GM21737 (cell line): ENCODE measurements around the gene SCGB2A2.

Experiments used
- ATAC-seq: cut with Tn5 transposase; IDR thresholded peaks from one replicate; pipeline ENCODE4 v1.9.1; 2021; ENCODE audit warnings: mild to moderate bottlenecking, moderate library complexity; ENCODE audit not compliant: unreplicated experiment

The SCGB2A2 gene

GRCh38 chr11:62269654-62270278 lies at the start of gene SCGB2A2:
TSS of gene SCGB2A2 (plus strand) at chr11:62270158. CDS start at chr11:62270217, 59 bp downstream.
- no peak for ATAC-seq

DNA sequence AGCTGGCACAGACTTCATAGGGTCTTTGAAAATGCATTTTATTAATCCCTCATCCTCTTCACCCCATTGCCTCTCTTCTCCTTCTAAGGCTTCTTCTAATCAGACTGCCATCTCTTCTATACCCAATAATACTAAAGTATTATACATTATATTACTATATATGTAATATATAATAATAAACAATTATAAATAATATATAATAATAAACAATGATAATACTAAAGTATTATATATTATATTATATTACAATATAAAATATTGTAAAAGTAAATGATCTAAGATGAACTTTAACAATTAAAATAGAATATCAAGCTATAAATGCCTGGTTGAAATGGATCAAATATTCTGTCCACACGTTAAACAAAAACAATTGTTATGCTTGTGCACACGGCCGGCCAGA lies 48.5 kb upstream of the SCGB2A2 start:
- no peak for ATAC-seq

- no peak for ATAC-seq
Measured at GRCh38 chr11:62223095-62223494, 46.9 kb upstream of the SCGB2A2 start.

DNA sequence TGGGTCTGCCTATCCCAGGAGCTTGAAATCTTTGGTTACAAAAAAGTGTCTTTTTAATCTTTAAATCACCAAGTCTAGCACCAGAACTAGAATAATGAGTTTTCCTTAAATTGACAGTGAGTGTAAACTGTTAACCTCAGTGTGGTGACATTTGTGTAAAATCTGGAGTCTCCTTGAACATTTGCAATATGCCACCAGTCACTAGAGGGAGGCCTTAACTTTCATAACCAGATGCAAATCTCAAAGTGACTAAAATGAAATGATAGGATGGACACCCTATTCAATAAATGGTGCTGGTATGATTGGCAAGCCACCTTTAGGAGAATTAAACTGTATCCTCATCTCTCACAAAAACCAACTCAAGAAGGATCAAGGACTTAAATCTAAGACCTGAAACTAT lies 36.2 kb upstream of the SCGB2A2 start:
- ATAC-seq = no peak

DNA sequence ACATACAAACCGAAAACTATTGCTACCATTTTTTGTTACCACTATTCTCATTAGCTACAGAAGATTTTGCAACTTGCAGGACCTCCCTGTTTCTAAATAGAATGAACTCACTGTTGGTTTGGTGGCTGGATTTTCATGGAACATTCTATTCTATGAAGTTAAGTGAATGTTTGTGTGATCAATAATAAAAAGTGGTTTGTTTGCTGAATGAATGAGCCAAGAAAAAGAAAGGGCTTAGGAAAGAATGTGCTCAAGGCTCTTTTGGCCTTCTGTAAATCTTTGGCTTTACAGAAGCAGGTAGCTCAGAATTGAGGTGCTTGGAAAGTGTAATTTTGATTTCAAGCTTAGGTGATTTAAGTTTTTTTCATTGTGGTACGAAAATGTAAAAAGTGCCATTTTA lies 33.8 kb upstream of the SCGB2A2 start:
- no peak for ATAC-seq

DNA sequence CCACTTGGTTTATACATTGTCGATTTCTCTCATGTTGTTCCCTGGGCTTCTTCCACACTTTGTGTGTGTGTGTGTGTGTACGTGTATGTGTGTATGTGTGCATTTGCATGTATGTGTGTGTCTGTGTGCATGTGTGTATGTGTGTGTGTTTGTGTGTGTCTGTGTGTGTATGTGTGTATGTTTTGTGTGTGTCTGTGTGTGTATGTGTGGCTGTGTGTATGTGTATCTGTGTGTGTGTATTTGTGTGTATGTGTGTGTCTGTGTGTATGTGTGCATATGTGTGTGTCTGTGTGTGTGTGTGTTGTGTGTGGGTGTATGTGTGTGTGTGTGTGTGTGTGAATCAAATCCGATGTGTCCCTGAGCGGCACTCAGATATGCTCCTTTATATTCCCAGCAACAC lies 32.5 kb upstream of the SCGB2A2 start:
- ATAC-seq = no peak

DNA sequence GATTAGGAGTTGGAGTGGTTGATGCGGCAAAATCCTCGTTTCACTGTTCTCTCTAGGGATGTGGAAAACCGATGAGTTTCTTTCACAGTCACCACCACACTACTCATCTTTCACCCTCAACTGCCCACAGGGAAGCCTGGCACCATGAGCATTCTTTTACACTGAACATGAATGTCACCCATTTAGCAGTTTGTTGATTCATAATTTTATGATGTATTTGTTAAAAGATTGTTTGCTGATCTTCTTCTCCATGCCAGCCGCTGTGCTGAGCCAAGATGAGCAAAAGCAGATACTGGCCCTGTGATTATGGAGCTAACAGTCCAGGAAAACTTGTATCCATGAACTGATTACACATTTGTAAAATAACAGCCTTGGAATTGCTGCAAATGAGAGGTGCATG lies 31.8 kb upstream of the SCGB2A2 start:
- ATAC-seq = no peak

GRCh38 chr11:62241095-62241494 lies 28.9 kb upstream of the SCGB2A2 start:
- ATAC-seq = no peak

DNA sequence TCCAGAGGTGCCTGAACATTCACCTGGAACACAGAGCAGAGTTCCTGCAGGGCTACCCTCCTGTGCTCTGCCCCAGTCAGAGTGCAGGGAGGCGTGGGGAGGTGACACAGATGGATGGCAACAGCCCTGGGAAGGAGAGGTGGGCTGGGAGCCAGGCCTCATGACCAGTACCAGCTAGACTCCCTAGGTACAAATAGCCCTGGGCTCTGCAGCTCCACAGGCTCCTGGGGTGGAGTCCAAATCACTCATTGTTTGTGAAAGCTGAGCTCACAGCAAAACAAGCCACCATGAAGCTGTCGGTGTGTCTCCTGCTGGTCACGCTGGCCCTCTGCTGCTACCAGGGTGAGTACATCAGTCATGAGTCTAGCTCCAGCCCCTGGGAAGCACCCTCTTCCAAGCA lies 27.9 kb upstream of the SCGB2A2 start, which contains the start of gene SCGB1D2:
Gene SCGB1D2 (plus strand): TSS at position 219 of the 400 bp plus-strand sequence. CDS start 69 bp downstream, at position 288.
- ATAC-seq = no peak

DNA sequence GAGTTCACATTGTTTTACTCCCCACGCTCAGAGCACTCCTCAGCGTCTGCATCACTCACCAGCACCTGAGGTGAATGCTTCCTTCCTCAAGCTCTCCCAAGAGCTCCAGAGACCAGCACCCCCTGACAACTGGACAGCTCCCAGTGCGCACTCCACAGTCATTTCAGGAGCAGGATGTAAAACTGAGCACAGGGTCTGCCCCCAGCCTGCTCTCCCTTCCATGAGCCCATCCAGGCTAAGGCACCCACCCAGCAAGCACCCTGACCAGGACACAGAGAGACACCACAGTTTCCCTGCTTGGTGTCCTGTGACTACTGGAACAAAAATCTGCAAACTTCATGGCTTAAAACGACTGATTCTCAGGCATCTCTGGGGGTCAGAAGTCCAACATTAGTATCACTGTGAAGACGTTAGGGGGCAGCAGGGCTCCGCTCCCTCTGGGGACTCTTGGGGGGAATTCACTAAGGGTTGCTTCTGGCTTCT lies 24.6 kb upstream of the SCGB2A2 start:
- ATAC-seq = no peak

DNA sequence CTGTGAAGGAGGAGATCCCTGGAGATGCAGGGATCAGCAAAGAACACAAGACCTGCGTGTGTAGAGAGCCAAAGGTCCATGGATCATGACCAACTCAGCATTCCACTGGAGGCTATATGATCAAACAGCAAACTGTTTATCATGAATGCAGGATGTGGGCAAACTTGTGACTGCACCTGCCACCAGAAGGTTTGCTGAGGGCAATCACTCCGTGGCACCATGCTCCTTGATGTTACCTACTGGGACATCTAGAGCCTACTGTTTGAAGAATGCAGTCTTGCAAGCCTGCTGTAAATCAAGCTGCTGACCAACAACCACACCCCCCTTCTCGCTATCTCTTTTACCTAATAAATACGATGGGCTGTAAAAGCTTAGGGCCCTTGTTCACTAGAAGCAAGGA lies 18.3 kb upstream of the SCGB2A2 start:
- ATAC-seq = no peak

DNA sequence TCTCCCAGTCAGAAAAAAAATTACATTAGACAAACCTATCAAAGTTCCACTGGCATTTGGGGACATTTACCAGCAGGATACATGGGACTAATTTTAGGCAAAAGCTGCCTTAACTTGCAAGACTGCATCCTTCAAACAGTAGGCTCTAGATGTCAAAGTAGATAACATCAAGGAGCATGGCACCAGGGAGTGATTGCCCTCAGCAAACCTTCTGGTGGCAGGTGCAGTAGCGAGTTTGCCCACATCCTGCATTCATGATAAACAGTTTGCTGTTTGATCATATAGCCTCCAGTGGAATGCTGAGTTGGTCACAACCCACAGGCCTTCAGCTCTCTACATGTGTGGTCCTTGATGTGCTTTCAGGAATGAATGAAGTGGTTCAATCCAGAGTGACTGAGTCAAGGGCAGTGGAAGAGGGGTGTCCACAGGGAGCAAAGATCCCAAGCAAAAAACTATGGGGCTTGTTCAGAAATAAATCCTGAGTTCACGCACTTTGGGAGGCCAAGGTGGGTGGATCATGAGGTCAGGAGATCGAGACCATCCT lies 15.9 kb upstream of the SCGB2A2 start:
- ATAC-seq = no peak

GRCh38 chr11:62256281-62256680 lies 13.7 kb upstream of the SCGB2A2 start:
- no peak for ATAC-seq

DNA sequence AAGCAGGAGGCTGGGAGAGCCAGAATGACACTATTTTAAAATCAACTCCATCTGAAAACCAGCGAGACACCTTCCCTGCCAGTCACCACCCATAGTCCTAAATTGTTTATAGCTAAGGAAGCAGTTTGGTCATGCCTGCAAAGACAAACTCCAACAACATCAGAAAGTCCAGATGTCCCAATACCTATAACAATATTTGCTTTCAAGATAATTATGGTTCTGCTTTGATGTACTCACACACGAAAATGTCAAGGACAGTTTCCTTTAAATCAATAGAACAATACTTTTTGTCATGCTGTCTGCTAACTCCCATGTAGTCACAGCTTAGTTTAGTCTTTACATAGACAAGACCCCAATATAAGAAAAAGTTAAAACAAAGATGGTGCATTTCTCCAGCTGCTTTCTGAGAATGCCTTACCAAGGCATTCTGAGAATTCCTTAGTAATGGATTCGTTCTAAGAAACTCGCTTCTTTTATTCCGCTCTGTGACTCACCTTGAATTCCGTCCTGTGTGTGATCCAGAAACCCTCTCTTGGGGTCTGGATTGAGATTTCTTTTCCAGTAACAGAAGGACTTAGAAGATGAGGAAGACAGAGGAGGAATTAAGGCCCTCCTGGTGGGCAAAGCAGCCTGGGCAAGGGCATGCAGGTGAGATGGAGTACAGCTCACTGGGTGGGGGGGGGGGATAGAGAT lies 9.6 kb upstream of the SCGB2A2 start:
- ATAC-seq = no peak

GRCh38 chr11:62264004-62264403 lies 6.0 kb upstream of the SCGB2A2 start:
- ATAC-seq = no peak

- no peak for ATAC-seq
Measured at GRCh38 chr11:62266558-62266957, 3.4 kb upstream of the SCGB2A2 start.

GRCh38 chr11:62267050-62267449 lies 2.9 kb upstream of the SCGB2A2 start:
- no peak for ATAC-seq

DNA sequence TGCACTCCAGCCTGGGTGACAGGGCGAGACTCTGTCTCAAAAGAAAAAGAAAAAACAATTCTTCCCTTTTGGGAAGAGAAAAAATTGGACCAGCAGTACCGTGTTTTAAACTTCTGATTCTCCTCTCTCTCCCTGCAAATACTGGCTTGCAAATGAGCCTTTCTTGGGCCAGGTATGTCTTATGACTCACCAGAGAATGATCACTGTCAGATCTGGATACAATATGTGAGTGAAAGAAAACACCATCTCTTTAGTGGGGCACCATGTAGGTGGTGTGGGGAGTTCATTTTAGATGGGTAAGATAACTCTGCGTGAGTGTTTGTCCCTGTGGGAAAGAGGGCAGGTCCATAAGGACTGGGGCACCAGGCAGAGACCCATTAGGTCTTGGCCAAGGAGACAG lies 2.4 kb upstream of the SCGB2A2 start:
- ATAC-seq = no peak

DNA sequence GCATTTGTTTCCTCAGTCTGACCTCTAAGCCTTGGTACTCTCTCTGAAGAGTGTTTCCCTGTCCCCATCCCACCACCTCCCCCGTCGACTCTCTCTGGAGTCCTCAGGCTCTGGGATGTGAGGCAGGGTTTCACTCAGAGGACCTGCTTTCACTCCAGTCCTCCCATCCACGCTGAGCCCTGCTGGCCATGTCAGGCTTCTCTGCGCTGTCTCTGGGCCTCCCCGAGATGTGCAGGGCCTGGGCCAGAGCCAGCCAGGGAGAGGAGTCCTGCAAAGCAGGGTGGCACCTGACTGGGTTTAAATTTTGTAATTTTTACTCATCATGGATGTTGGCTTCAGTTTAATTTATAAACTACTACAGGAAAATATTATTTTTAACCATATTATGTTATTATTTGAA lies 3.3 kb downstream of the SCGB2A2 start:
- no peak for ATAC-seq

DNA sequence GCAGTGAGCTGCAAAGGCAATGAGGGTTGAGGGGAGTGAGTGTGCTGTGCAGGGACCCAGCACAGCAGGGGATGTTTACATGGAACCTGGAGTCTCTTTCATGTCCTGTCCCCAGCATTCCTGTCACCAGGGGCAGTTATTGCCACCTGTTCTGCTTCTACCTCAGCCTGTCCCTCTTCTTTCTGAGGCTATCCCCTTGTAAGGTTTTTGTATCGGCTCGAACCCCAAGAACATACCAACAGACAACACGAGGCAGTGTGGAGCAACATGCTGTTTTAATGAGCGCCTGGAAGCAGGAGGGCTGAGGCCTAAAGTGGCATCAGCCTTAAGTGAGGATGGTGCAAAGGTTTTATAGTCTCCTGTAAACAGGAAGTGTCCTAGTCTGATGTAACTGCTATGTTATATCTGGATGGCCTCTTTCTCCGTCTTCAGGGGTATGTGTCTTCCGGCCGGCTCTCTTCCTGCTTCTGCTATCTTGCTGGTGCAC lies 3.9 kb downstream of the SCGB2A2 start:
- ATAC-seq = no peak

DNA sequence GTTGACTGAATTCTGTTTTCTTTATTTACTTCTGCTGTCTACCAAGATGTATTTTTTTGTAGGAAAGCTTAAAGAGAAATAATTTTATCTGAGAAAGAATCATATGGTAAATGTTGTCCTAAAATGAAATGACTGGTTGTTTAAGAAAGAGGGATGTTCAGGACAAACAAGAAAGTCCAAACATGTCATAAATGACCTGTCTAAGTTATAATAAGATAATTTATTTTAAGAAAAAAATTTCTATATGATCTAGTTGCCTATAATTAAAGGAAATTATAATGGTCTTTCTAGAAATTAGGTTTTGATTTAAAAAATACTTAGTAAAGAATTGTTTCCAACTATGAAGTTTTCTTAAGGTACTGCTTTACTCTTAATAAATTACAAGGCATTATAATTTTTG lies 10.5 kb downstream of the SCGB2A2 start:
- ATAC-seq = no peak

DNA sequence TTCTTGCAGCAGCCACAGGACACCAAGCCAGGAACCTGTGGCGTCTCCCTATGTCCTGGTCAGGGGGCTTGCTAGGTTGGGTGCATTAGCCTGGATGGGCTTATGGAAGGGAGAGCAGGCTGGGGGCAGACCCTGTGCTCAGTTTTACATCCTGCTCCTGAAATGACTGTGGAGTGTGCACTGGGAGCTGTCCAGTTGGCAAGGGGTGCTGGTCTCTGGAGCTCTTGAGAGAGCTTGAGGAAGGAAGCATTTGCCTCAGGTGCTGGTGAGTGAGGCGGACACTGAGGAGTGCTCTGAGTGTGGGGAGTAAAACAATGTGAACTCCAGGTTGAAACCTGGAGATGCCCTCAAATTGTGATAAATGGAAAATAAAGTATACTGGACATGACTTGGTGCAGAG lies 25.5 kb downstream of the SCGB2A2 start:
- ATAC-seq = no peak
